Fibroblast of mammary gland (primary cell): ENCODE data around the gene TIMM23.

ENCODE experiments used
- DNase-seq: peaks from one replicate; pipeline ENCODE4 v3.0.0-alpha.2; 2010; ENCODE audit warnings: low read depth
- H3K4me3 ChIP-seq: 2 replicates; pipeline ENCODE4 v1.5.1; 2011; ENCODE audit warnings: low read depth, mild to moderate bottlenecking, low read length, moderate library complexity; ENCODE audit not compliant: control insufficient read depth
- CTCF ChIP-seq: conservative IDR thresholded peaks from 2 replicates; pipeline ENCODE4 v1.5.1; 2011; ENCODE audit warnings: low read depth, low read length, inconsistent platforms; ENCODE audit not compliant: control insufficient read depth, insufficient read depth

The TIMM23 gene

GRCh38 chr10:46014683-46015405 lies 42.6 kb downstream of the TIMM23 start:
- no peak overlapping the region for H3K4me3 ChIP-seq
- peak; percentile 86 for DNase-seq
- TF ChIP-seq CTCF: no peak

GRCh38 chr10:46016190-46016589 lies 43.9 kb downstream of the TIMM23 start:
- H3K4me3 ChIP-seq: no peak overlapping the region
- no peak for TF ChIP-seq CTCF
- no peak for DNase-seq

DNA sequence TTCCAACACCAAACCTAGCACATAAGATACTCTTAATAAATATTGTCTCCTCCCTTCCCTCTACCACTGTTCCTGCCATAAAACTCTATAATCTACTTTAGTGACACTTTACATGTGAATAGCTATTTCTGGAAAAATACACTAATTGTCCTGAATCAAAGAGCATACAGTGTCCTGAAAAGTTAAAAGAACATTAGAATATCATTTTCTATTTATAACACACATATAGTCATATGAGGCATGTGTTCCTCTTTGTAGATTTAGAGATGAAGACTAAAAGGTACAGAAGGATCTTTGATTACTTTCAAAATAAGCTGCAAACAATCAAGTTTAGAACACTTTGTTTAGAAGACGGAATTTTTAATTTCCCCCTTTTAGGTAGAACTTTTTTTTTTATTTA lies 44.5 kb downstream of the TIMM23 start:
- no peak for DNase-seq
- no peak for TF ChIP-seq CTCF
- no peak overlapping the region for H3K4me3 ChIP-seq

GRCh38 chr10:46017733-46018132 lies 45.4 kb downstream of the TIMM23 start:
- no peak for DNase-seq
- TF ChIP-seq CTCF: no peak

DNA sequence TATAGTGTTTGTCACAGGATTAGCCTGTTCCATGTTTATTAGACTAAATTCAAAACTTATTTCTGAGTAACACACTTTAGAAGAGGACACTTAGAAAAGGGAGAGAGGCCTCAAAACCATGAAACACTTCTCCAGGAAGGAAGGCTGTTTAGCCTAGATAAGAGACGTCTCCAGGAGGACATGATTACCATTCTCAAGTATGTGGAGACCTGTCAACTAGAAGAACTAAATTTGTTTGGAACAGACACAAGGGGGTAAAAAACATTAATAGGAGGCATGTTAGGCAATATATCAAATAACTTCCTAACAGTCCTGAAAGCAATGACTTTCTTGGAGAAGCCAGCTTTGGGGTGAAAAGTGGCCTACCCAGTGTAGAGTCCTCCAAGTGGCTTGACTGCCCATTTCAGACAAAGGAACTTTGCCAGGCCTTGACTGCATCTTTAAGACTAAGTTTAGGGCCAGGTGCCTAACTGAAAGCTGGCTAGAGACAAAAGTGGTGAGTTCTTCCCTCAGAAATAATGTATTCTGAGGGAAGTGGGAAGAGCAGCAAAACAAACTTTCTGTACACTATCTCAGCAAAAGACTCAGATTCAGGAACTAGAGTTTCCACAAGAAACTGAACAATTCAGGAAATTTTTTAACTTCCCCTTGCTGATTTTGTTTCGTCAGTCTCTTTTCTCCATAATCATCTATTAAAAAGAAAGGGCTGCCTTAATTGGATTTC lies 46.3 kb downstream of the TIMM23 start:
- no peak overlapping the region for H3K4me3 ChIP-seq
- no peak for DNase-seq
- TF ChIP-seq CTCF: no peak

More at GRCh38 chr10:46017733-46018132, 45.4 kb downstream of the TIMM23 start:
- H3K4me3 ChIP-seq: no peak overlapping the region

- TF ChIP-seq CTCF: no peak
- no peak overlapping the region for H3K4me3 ChIP-seq
These were observed 46.9 kb downstream of the TIMM23 start for GRCh38 chr10:46019177-46019528.

More at GRCh38 chr10:46019177-46019528, 46.9 kb downstream of the TIMM23 start:
- no peak for DNase-seq
